HFF-Myc (cell line): ENCODE data around the gene MRPL54.

Experiments used
- DNase-seq: peaks from one replicate; pipeline ENCODE4 v3.0.0-alpha.2; 2011; ENCODE audit warnings: low read depth; ENCODE audit errors: extremely low read depth
- H3K4me3 ChIP-seq: replicated peaks from 2 replicates; pipeline ENCODE4 v1.5.1; 2011; ENCODE audit warnings: low read depth, mild to moderate bottlenecking, control low read depth, low read length
- CTCF ChIP-seq: IDR thresholded peaks from 2 replicates; pipeline ENCODE4 v1.5.1; 2012; ENCODE audit warnings: mild to moderate bottlenecking, low read depth, low read length, control low read depth; ENCODE audit errors: missing control alignments

Gene MRPL54

GRCh38 chr19:3743486-3743885 lies 19.0 kb upstream of the MRPL54 start:
- no peak for DNase-seq
- no peak overlapping the region for H3K4me3 ChIP-seq
- no peak for TF ChIP-seq CTCF

- no peak for TF ChIP-seq CTCF
- DNase-seq: no peak
- H3K4me3 ChIP-seq: no peak overlapping the region
These were observed 17.0 kb upstream of the MRPL54 start for GRCh38 chr19:3745363-3746045.

GRCh38 chr19:3746371-3747056 lies 16.0 kb upstream of the MRPL54 start:
- DNase-seq: no peak
- no peak overlapping the region for H3K4me3 ChIP-seq
- no peak for TF ChIP-seq CTCF

- DNase-seq: no peak
- no peak for TF ChIP-seq CTCF
- H3K4me3 ChIP-seq: no peak overlapping the region
These were observed 13.5 kb upstream of the MRPL54 start for GRCh38 chr19:3748965-3749364.

GRCh38 chr19:3750211-3750610 lies 12.3 kb upstream of the MRPL54 start:
- no peak for TF ChIP-seq CTCF
- no peak for DNase-seq
- H3K4me3 ChIP-seq: no peak overlapping the region

- no peak overlapping the region for H3K4me3 ChIP-seq
- TF ChIP-seq CTCF: no peak
These were observed 11.2 kb upstream of the MRPL54 start for GRCh38 chr19:3751236-3751635.

More at GRCh38 chr19:3751236-3751635, 11.2 kb upstream of the MRPL54 start:
- no peak for DNase-seq
